Bone marrow (tissue), 2 donors: ENCODE measurements around the gene MEA1.

ENCODE experiments used
- DNase-seq, 2 donors: peaks; one replicate each; lab custom pipeline; 2025; lab: John Stamatoyannopoulos, UW

The MEA1 gene

DNA sequence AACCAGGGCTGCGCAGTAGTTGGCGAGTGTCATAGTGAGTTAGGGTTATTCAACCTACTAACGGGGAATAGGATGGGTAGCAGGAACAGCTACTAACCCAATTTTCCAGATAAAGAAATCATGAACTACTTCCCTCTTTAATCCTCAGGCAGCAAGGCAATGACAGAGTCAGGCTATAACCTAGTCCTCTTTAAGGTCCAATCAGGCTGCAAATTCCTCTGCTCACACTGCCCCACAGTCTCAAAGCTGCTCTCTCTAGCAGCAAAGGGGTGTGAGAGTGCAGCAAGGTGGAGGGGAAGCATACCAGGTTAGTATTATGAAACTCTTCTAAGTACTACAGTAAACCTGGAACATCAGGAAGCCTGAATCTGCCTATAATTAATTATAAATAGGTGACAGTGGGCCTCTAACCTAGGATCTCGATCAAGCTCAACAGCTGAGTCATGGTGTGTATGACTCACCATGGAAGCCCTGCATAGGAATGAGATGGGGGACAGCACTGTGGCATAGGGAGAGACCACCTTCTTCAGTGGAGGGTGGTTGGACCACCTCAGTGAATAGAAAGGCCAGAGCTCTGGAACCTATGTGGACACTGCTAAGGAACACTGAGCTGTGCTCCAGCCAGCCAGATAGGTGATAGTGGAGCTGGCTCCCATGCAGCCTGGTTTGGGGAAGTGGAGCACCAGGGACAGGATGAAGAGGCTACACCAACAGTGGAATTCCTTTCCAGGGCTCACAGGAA is 42.7 kb downstream of the MEA1 start:
- peak in 1 of 2 donors; percentile 48 for DNase-seq

DNA sequence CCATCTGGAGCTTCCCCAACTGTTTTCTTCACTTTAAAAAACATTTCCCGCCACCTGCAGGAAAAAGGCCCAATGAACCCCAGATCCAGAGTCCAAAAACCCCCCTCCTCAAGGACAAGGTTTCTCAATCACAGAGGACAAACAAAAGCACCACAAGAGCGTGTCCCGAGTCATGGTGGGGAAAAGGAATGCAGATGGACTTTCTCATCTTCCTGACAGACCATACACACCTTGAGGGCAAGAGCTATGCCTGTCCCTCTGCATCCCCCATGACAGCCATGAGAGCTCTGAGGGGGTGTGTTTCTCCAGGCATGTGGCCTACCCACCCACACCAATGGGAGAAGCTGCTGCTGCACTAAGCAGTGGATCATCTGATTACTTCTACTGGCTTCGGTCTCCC is 43.8 kb downstream of the MEA1 start:
- DNase-seq: no peak

DNA sequence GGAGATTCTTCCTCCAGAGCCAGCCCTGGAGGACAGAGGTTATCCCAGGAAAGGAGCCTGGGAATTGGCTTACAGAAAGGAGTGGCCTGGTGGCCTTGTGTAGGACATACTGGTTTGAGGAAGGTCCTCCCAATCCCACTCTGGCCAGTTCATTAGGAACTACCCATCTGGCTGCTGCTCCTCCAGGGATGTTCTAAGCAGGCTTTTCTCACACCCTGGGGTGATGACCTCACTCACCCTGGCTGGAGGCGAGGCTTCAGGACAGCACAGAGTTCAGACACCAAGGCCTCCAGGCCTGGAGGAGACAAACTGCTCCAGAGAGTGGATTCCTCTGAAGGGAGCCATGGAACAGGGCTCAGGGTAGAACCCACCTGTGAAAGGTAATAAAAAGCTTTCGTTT is 44.3 kb downstream of the MEA1 start:
- DNase-seq: no peak

DNA sequence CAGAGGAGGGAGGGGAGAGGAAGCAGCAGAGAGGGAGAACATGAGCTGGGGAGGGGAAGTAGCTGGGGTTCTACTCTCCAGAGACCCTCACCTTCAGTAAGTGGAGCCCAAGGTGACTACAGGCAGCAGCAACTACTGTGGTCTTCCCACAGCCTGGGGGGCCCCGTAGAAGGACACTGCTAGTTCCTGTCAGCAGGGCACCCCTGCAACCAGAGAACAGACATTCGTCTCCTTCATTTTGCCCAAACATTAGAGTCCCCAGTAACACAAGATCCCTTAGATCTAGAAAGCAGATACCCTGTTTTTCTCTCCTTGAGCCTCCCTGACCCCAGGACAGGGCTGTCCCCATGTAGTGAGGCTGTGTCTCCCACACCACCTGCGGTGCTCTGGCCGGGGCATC is 45.0 kb downstream of the MEA1 start:
- no peak for DNase-seq

DNA sequence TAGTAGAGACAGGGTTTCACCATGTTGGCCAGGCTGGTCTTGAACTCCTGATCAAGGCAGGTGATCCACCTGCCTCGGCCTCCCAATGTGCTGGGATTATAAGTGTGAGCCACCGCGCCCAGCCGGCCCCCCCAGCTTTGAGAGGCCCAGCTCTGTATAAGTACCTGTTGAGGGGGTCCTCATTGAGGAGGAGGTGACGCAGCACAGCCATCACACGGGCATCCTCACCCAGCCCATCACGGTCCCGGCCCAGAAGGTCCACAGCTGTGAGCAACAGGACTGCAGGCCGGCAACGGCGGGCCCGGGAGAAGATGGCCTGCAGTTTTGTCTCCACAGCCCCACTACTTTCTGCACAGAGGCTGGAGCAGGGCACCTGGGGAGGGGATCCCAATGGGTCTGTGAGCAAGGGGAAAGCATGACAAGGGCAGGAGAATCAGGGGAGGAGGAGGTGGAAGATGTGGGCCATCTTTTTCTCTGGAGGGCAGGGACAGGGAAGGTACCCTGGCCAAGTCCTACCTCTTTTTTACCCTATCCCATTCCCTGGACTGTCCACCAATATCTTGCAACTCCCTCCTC is 45.5 kb downstream of the MEA1 start:
- no peak for DNase-seq

DNA sequence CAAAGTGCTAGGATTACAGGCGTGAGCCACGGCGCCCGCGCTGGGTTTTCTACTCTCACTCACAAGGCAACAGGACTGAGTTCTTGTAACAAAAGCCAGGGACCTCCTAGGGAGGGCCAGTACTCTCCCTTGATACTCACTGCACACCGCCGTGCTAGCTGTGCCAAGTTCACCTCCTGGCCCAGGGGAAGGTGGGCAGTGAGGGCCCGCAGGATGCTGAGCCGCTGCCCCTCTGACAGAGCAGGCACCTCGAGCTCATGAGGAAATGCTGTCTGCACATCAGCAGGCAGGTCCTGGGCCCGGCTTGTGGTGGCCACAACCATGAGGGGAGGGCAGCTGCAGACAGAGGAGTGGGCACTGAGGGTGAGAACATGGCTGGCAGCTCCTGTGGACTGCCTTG is 46.5 kb downstream of the MEA1 start:
- DNase-seq: no peak

DNA sequence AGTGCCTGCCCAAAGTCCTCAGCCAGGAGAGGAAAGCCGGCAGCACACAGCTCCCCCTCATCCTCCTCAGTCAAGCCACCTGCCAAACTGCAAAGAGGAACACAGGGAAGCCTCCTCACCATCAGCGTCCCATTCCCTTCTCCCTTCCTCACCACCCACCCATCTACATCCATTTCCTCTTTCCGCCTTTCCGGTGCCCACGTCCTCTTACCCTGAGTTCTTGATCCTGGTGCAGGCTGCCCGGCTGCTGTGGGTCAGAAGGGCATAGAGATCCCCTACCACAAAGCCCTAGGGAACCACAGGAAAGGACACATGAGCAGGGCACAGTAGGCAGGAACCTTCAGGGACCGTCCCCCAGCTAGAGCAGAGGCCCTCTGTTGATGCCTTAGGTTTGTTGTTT is 47.2 kb downstream of the MEA1 start:
- no peak for DNase-seq

DNA sequence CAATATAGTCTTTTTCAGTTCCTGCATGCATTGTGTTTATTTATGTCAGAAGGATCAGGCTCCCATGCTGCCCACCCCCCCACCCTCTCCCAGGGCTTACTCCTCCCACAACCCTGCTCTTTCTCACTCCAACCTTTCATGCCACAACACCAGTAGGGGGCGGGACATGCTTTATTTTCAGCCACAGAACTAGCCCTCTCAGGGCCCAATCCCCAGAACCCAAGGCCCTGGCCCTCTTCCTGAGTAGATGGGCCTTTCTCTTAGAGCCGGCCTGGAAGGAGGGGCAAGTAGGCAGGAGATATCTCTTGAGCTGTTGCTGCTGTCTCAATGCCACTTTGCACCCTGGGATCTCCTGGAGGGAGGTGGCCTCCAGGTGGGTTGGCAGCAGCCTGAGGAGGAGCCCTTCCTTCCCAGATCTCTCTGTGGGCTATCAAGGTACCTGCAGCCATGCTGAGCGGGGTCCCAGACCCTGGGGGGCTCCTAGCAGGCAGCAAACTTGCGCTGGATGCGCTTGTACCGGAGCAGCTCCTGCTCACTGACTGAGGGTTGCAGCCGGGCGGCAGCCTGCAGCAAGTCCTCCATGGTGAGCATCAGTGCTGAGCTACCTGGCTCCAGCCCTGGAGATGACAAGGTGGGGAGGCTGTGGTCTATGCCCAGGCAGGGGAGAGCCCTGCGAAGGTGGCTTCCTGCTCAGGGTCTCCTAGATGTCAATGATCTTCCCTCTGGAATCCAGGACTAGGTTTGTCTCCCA is 49.7 kb downstream of the MEA1 start:
- DNase-seq: peak in 1 of 2 donors; percentile 28

DNA sequence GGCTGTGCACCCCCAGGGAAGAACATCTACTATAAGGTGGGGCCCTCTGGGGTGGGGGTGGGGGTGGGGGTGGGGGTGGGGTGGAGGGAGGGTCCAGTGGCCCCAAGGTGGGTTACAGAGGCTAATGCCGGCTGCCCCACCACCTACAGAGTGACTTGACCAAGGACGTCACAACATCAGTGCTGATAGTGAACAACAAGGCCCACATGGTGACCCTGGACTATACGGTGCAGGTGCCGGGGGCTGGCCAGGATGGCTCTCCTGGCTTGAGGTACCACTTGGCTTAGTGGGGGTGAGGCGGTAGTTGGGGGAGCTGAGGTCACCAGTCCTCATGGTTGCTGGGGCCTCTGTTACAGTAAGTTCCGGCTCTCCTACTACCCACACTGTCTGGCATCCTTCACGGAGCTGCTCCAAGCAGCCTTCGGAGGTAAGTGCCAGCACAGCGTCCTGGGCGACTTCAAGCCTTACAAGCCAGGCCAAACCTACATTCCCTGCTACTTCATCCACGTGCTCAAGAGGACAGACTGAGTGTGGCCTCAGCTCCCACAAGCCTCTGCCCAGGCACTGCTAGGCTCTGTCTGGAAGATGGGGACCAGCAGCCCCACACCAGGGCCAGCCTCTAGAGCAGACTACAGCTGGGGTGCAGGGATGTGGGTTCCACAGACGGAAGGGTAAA is 50.4 kb downstream of the MEA1 start:
- DNase-seq: no peak

DNA sequence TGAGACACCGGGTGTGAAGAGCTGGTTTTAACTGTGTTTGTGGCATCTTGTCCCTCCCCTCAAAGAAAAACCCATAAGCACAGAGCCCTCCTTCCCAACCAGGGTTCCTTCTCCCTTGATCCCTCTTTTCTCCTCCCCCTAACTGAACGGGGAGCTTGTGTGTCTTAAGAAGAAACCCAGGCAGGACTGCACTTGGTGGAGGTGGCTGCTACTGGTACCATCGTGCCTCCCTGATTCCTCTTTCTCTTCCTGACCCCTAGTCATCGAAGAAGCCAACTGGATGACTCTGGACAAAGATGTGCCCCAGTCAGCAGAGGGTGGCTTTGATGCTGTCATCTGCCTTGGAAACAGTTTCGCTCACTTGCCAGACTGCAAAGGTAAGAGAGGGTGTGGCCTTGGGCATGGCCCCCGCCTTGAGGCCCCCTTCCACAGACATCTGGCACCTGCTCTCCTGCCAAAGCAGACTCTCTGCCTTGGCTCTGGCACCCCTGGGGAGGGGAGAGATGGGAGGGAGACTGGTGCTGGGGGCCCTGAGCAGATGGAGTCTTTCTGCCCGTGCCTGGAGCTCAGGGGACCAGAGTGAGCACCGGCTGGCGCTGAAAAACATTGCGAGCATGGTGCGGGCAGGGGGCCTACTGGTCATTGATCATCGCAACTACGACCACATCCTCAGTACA is 51.1 kb downstream of the MEA1 start:
- no peak for DNase-seq

DNA sequence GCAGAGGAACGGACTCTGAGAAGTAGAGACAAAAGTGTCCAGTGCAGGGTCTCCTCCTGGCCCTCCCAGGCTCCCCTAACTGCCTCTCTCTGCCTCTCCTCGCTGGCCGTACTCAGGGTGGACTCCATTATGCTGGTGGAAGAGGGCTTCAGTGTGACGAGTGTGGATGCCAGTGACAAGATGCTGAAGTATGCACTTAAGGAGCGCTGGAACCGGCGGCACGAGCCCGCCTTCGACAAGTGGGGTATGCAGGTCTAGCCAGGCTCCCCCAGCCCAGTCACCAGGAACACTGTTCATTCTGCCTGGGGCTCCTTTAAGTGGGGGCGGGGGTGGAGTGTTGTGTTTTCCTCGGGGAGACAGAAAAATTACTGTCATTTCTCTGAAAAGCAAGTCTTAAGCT is 51.6 kb downstream of the MEA1 start:
- no peak for DNase-seq
